T follicular helper cell (primary cell): Measurements from ENCODE around the gene LRP8.

Experiments used
- DNase-seq: peaks from one replicate; pipeline ENCODE4 v3.0.0-alpha.2; 2020; ENCODE audit warnings: low read depth

The LRP8 gene

GRCh38 chr1:53340660-53341520, 13.0 kb upstream of the LRP8 start:
- no peak for DNase-seq

- no peak for DNase-seq
These were observed 12.1 kb upstream of the LRP8 start for GRCh38 chr1:53339736-53340635.

- DNase-seq, result no peak
These were observed 10.6 kb upstream of the LRP8 start for GRCh38 chr1:53338423-53338822.

GRCh38 chr1:53337499-53337898, 9.6 kb upstream of the LRP8 start:
- DNase-seq, result no peak

- DNase-seq, result no peak
These were observed 8.3 kb upstream of the LRP8 start for GRCh38 chr1:53336146-53336545.

GRCh38 chr1:53335661-53336060, 7.8 kb upstream of the LRP8 start:
- no peak for DNase-seq

- DNase-seq, result no peak
These were observed 6.9 kb upstream of the LRP8 start for GRCh38 chr1:53334781-53335180.

GRCh38 chr1:53334312-53334711, 6.4 kb upstream of the LRP8 start:
- DNase-seq, result no peak

GRCh38 chr1:53332833-53333232, 5.0 kb upstream of the LRP8 start:
- DNase-seq, result no peak

GRCh38 chr1:53332186-53332564, 4.3 kb upstream of the LRP8 start:
- no peak for DNase-seq

- no peak for DNase-seq
These were observed 3.7 kb upstream of the LRP8 start for GRCh38 chr1:53331446-53332185.

- no peak for DNase-seq
These were observed 2.9 kb upstream of the LRP8 start for GRCh38 chr1:53330819-53331218.

- DNase-seq, result no peak
These were observed 950 bp upstream of the LRP8 start for GRCh38 chr1:53328541-53329499.

- no peak for DNase-seq
These were observed 522 bp downstream of the LRP8 start for GRCh38 chr1:53327182-53327913.

GRCh38 chr1:53326598-53327181, 1.2 kb downstream of the LRP8 start:
- DNase-seq, result no peak

GRCh38 chr1:53326088-53326597, 1.7 kb downstream of the LRP8 start:
- peak; percentile 82 for DNase-seq

GRCh38 chr1:53325326-53326087, 2.4 kb downstream of the LRP8 start:
- no peak for DNase-seq

GRCh38 chr1:53324728-53325297, 3.1 kb downstream of the LRP8 start:
- DNase-seq, result no peak

- no peak for DNase-seq
These were observed 3.5 kb downstream of the LRP8 start for GRCh38 chr1:53324321-53324720.
